MM.1S (cell line): ENCODE measurements around the gene NAB2.

ENCODE experiments used
- CTCF ChIP-seq: fragments of 300-600 bp; sonication (generic); IDR thresholded peaks from 2 replicates; pipeline ENCODE4 v1.5.1; 2016; ENCODE audit warnings: antibody characterized with exemption, low read length, mixed read lengths
- EZH2phosphoT487 ChIP-seq: fragments of 300-600 bp; sonication (generic); IDR thresholded peaks from 2 replicates; pipeline ENCODE4 v1.6.1; 2018; ENCODE audit warnings: antibody characterized with exemption, low read length

GRCh38 chr12:57098546-57098945, 9.6 kb downstream of the NAB2 start:
- TF ChIP-seq EZH2phosphoT487 (no peak), CTCF (no peak)
